ENCODE results near the gene DOK3.

DNA sequence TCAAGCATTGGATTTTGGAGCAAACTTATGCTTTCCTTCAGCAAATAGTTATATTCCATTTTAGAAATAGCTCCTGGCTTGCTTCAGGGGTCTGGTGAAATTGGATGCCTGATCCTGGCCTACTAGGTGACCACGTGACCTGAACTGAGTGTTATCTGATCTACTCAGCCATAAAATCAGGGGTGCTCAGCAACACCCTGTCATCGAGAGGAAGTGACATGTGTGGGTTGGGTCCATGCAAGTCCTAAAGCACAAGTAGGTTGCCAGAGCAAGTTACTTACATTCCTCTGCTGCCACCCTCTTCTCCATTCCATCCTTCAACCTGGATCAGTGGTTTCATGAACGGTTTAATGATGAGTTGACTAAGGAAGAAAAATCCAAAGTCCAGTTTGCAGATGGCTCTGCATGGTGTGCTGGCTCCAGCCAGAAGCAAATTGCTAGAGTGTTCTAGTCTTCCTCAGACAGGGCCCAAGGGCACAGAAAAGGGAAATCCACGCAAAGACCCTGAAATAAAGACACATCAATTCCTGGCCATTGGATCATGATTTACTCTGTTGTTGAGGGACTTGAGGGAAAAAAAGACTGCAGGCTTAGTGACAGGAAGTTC, 47.5 kb upstream of the DOK3 start:
- TF ChIP-seq, protein P1, sequence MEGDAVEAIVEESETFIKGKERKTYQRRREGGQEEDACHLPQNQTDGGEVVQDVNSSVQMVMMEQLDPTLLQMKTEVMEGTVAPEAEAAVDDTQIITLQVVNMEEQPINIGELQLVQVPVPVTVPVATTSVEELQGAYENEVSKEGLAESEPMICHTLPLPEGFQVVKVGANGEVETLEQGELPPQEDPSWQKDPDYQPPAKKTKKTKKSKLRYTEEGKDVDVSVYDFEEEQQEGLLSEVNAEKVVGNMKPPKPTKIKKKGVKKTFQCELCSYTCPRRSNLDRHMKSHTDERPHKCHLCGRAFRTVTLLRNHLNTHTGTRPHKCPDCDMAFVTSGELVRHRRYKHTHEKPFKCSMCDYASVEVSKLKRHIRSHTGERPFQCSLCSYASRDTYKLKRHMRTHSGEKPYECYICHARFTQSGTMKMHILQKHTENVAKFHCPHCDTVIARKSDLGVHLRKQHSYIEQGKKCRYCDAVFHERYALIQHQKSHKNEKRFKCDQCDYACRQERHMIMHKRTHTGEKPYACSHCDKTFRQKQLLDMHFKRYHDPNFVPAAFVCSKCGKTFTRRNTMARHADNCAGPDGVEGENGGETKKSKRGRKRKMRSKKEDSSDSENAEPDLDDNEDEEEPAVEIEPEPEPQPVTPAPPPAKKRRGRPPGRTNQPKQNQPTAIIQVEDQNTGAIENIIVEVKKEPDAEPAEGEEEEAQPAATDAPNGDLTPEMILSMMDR (IDR thresholded peaks at IDR 0.05; ENCODE audit: insufficient read depth, low read length): no peak
- TF ChIP-seq SPI1 (IDR thresholded peaks at IDR 0.05; ENCODE audit: borderline replicate concordance, low read depth): peak; percentile 25; the same call in 1 of the 2 replicates
- TF ChIP-seq POLR2AphosphoS5 (IDR thresholded peaks at IDR 0.05; ENCODE audit: low read depth): no peak
